CD4-positive, CD25-positive, alpha-beta regulatory T cell (primary cell): ENCODE measurements around the gene EIF3B. TPM values are rescaled to one million over a fixed set of nuclear protein-coding genes. Genes with fewer than 3 reads are reported as not detected.
A peak's percentile ranks its signal among the peaks of the same experiment; 100 is the strongest.

ENCODE experiments used
- ATAC-seq, 2 donors: fragments of 150-1000 bp; cut with Tn5 transposase; one replicate each; pipeline ENCODE4 v1.10.0; 2021; ENCODE audit warnings: low read depth in 2 of 2, moderate number of reproducible peaks in 2 of 2, moderate library complexity in 1 of 2
- DNase-seq, 3 donors: peaks; one replicate each; pipeline versions ENCODE4 v3.0.0 to v3.0.0-alpha.2; 2012 to 2022; ENCODE audit warnings: mixed read lengths in 1 of 3
- H3K27ac ChIP-seq: one replicate; pipeline ENCODE4 v1.7.0; 2013; ENCODE audit warnings: mild to moderate bottlenecking, low read length; ENCODE audit not compliant: insufficient read depth, poor library complexity, severe bottlenecking
- H3K27me3 ChIP-seq: one replicate; pipeline ENCODE4 v1.7.0; 2013; ENCODE audit warnings: low read length; ENCODE audit not compliant: control insufficient read depth, insufficient read depth
- H3K36me3 ChIP-seq: one replicate; pipeline ENCODE4 v1.7.0; 2013; ENCODE audit warnings: mild to moderate bottlenecking, low read length, moderate library complexity; ENCODE audit not compliant: control insufficient read depth, insufficient read depth
- H3K4me1 ChIP-seq: 2 replicates; pipeline ENCODE4 v1.7.0; 2013; ENCODE audit warnings: mild to moderate bottlenecking, low read length; ENCODE audit not compliant: insufficient read depth, control insufficient read depth, poor library complexity, severe bottlenecking
- H3K4me3 ChIP-seq: one replicate; pipeline ENCODE4 v1.7.0; 2013; ENCODE audit warnings: low read depth, mild to moderate bottlenecking, low read length, moderate library complexity
- H3K9me3 ChIP-seq, 2 experiments: 1 replicate in 1 of 2; 2 replicates in 1 of 2; pipeline ENCODE4 v1.7.0; 2013; ENCODE audit warnings: low read length in 2 of 2, mild to moderate bottlenecking in 1 of 2, moderate library complexity in 1 of 2; ENCODE audit not compliant: control insufficient read depth in 2 of 2
- H3K27ac Mint-ChIP-seq, 3 donors: one replicate each; pipeline ENCODE4 v1.8.0; 2020 to 2022; ENCODE audit warnings: mild to moderate bottlenecking in 3 of 3, mixed read lengths in 3 of 3, moderate library complexity in 2 of 3
- H3K27me3 Mint-ChIP-seq: one replicate; pipeline ENCODE4 v1.8.0; 2022; ENCODE audit warnings: mild to moderate bottlenecking, mixed read lengths
- H3K36me3 Mint-ChIP-seq: one replicate; pipeline ENCODE4 v1.8.0; 2020; ENCODE audit warnings: mixed read lengths
- H3K4me1 Mint-ChIP-seq, 4 donors: one replicate each; pipeline ENCODE4 v1.8.0; 2020 to 2022; ENCODE audit warnings: mixed read lengths in 4 of 4, mild to moderate bottlenecking in 1 of 4
- H3K4me3 Mint-ChIP-seq, 4 donors: one replicate each; pipeline ENCODE4 v1.8.0; 2020 to 2022; ENCODE audit warnings: mild to moderate bottlenecking in 4 of 4, mixed read lengths in 4 of 4, moderate library complexity in 3 of 4
- H3K9me3 Mint-ChIP-seq, 7 donors: one replicate each; pipeline ENCODE4 v1.8.0; 2020 to 2022; ENCODE audit warnings: mixed read lengths in 7 of 7, mild to moderate bottlenecking in 3 of 7, moderate library complexity in 2 of 7
- polyA plus RNA-seq, 4 donors: library from polyadenylated mRNA; unstranded; fragments of 300-500 nt; fragmentation: Illumina TruSeq; gene quantifications; one replicate each; pipeline ENCODE4 v1.2.3, GENCODE V29; 2021
- total RNA-seq: library from RNA; stranded (reverse); gene quantifications from one replicate; pipeline ENCODE4 v1.2.3, GENCODE V29; 2022

The EIF3B gene
- total and polyA plus RNA-seq, 5 donors from 2014 or later: 85.5 to 150 (median 97.0) TPM

GRCh38 chr7:2405601-2406345 is 51.1 kb downstream of the EIF3B start:
- H3K27me3 Mint-ChIP-seq: no peaks in the 10 kb centered on the region
- Histone ChIP-seq H3K27ac (peak overlapping the region; percentile 72), H3K36me3 (no peaks in the 10 kb centered on the region), H3K4me1 (peaks cover 43% of the 10 kb centered on the region), H3K9me3 (no peaks in the 10 kb centered on the region), H3K4me3 (peak overlapping the region; percentile 87), H3K27me3 (no peaks in the 10 kb centered on the region)
- H3K4me3 Mint-ChIP-seq: peak overlapping the region; percentile 84 to 98 (median 93)
- H3K9me3 Mint-ChIP-seq: no peaks in the 10 kb centered on the region
- DNase-seq (peak in 2 of 3 donors; percentile 55 to 83), ATAC-seq (peak; percentile 12 to 28)
- H3K36me3 Mint-ChIP-seq: peaks cover 8% of the 10 kb centered on the region
- peaks cover 25 to 67% (median 54%) of the 10 kb centered on the region in 4 donors for H3K4me1 Mint-ChIP-seq
- peak overlapping the region; percentile 87 to 93 (median 91) for H3K27ac Mint-ChIP-seq

GRCh38 chr7:2409745-2410414 is 55.3 kb downstream of the EIF3B start:
- H3K4me3 ChIP-seq: peak overlapping the region; percentile 32
- Mint-ChIP-seq H3K27ac (peak overlapping the region; percentile 48 to 92 (median 88)), H3K27me3 (no peaks in the 10 kb centered on the region), H3K4me3 (peak overlapping the region in 3 of 4 donors; percentile 11 to 81 (median 59)), H3K36me3 (peaks cover 12% of the 10 kb centered on the region), H3K9me3 (no peaks in the 10 kb centered on the region), H3K4me1 (peaks cover 29 to 76% (median 63%) of the 10 kb centered on the region in 4 donors)
- H3K36me3 ChIP-seq: no peaks in the 10 kb centered on the region
- peaks cover 43% of the 10 kb centered on the region for H3K4me1 ChIP-seq
- H3K27me3 ChIP-seq: no peaks in the 10 kb centered on the region
- H3K9me3 ChIP-seq: no peaks in the 10 kb centered on the region
- no peak for ATAC-seq
- DNase-seq: no peak
- peak overlapping the region; percentile 41 for H3K27ac ChIP-seq

GRCh38 chr7:2411049-2411448 is 56.4 kb downstream of the EIF3B start:
- Histone ChIP-seq H3K36me3 (no peaks in the 10 kb centered on the region), H3K27me3 (no peaks in the 10 kb centered on the region), H3K4me1 (peaks cover 31% of the 10 kb centered on the region), H3K27ac (no peak overlapping the region), H3K4me3 (no peak overlapping the region), H3K9me3 (no peaks in the 10 kb centered on the region)
- Mint-ChIP-seq H3K27me3 (no peaks in the 10 kb centered on the region), H3K4me1 (peaks cover 27 to 66% (median 53%) of the 10 kb centered on the region in 4 donors), H3K9me3 (no peaks in the 10 kb centered on the region), H3K27ac (peak overlapping the region in 2 of 3 donors; percentile 48 to 88), H3K36me3 (peaks cover 12% of the 10 kb centered on the region), H3K4me3 (peak overlapping the region in 1 of 4 donors; percentile 81)
- DNase-seq: no peak
- no peak for ATAC-seq

- Mint-ChIP-seq H3K27ac (peak overlapping the region in 1 of 3 donors; percentile 82), H3K4me3 (no peak overlapping the region), H3K36me3 (peaks cover 12% of the 10 kb centered on the region), H3K9me3 (no peaks in the 10 kb centered on the region), H3K27me3 (no peaks in the 10 kb centered on the region), H3K4me1 (peaks cover 28 to 68% (median 53%) of the 10 kb centered on the region in 4 donors)
- peaks cover 23% of the 10 kb centered on the region for H3K4me1 ChIP-seq
- no peaks in the 10 kb centered on the region for H3K9me3 ChIP-seq
- H3K4me3 ChIP-seq: no peak overlapping the region
- no peak for ATAC-seq
- H3K27me3 ChIP-seq: no peaks in the 10 kb centered on the region
- H3K36me3 ChIP-seq: no peaks in the 10 kb centered on the region
- no peak for DNase-seq
- H3K27ac ChIP-seq: no peak overlapping the region
Observed at GRCh38 chr7:2411815-2412586, 57.4 kb downstream of the EIF3B start.

GRCh38 chr7:2412587-2413201 is 58.1 kb downstream of the EIF3B start:
- peaks cover 22% of the 10 kb centered on the region for H3K4me1 ChIP-seq
- ATAC-seq (no peak), DNase-seq (no peak)
- H3K9me3 ChIP-seq: no peaks in the 10 kb centered on the region
- no peaks in the 10 kb centered on the region for H3K9me3 Mint-ChIP-seq
- H3K36me3 ChIP-seq: no peaks in the 10 kb centered on the region
- H3K4me3 ChIP-seq: no peak overlapping the region
- no peak overlapping the region for H3K4me3 Mint-ChIP-seq
- H3K27me3 Mint-ChIP-seq: no peaks in the 10 kb centered on the region
- H3K27ac ChIP-seq: no peak overlapping the region
- peaks cover 26 to 71% (median 53%) of the 10 kb centered on the region in 4 donors for H3K4me1 Mint-ChIP-seq
- peaks cover 12% of the 10 kb centered on the region for H3K36me3 Mint-ChIP-seq
- H3K27ac Mint-ChIP-seq: peak overlapping the region in 2 of 3 donors; percentile 51 to 82
- H3K27me3 ChIP-seq: no peaks in the 10 kb centered on the region

- Mint-ChIP-seq H3K9me3 (no peaks in the 10 kb centered on the region), H3K27ac (peak overlapping the region in 1 of 3 donors; percentile 28), H3K36me3 (peaks cover 8% of the 10 kb centered on the region), H3K4me1 (peaks cover 18 to 51% (median 36%) of the 10 kb centered on the region in 4 donors), H3K27me3 (no peaks in the 10 kb centered on the region), H3K4me3 (no peak overlapping the region)
- H3K9me3 ChIP-seq: no peaks in the 10 kb centered on the region
- no peak overlapping the region for H3K27ac ChIP-seq
- peaks cover 15% of the 10 kb centered on the region for H3K4me1 ChIP-seq
- ATAC-seq: no peak
- H3K36me3 ChIP-seq: no peaks in the 10 kb centered on the region
- H3K4me3 ChIP-seq: no peak overlapping the region
- DNase-seq: no peak
- H3K27me3 ChIP-seq: no peaks in the 10 kb centered on the region
Observed at GRCh38 chr7:2416063-2416462, 61.4 kb downstream of the EIF3B start.

- peaks cover 8% of the 10 kb centered on the region for H3K36me3 Mint-ChIP-seq
- Histone ChIP-seq H3K9me3 (no peaks in the 10 kb centered on the region), H3K36me3 (no peaks in the 10 kb centered on the region), H3K4me1 (peaks cover 15% of the 10 kb centered on the region), H3K4me3 (no peak overlapping the region), H3K27me3 (no peaks in the 10 kb centered on the region), H3K27ac (no peak overlapping the region)
- no peaks in the 10 kb centered on the region for H3K27me3 Mint-ChIP-seq
- peaks cover 18 to 50% (median 35%) of the 10 kb centered on the region in 4 donors for H3K4me1 Mint-ChIP-seq
- DNase-seq: no peak
- no peaks in the 10 kb centered on the region for H3K9me3 Mint-ChIP-seq
- ATAC-seq: no peak
- H3K4me3 Mint-ChIP-seq: no peak overlapping the region
- H3K27ac Mint-ChIP-seq: peak overlapping the region in 1 of 3 donors; percentile 28
Observed at GRCh38 chr7:2416650-2417049, 62.0 kb downstream of the EIF3B start.
